GM21619 (cell line): ENCODE data around the gene DEAF1.

Experiments
- ATAC-seq: cut with Tn5 transposase; IDR thresholded peaks from one replicate; pipeline ENCODE4 v1.9.1; 2021; ENCODE audit not compliant: unreplicated experiment

DEAF1 gene

DNA sequence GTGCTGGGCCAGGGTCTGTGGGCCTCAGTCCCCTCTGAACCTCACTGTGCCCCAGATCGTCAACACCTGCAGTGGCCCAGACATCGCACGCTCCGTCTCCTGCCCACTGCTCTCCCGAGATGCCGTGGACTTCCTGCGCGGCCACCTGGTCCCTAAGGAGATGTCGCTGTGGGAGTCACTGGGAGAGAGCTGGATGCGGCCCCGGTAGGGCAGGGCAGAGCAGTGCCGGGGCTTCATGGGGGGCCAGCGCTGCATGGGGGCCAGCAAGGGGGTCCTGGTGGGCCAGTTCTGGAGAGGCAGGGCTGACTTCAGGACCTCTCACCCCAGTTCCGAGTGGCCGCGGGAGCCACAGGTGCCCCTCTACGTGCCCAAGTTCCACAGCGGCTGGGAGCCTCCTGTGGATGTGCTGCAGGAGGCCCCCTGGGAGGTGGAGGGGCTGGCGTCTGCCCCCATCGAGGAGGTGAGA is 27.4 kb upstream of the DEAF1 start:
- ATAC-seq = no peak

DNA sequence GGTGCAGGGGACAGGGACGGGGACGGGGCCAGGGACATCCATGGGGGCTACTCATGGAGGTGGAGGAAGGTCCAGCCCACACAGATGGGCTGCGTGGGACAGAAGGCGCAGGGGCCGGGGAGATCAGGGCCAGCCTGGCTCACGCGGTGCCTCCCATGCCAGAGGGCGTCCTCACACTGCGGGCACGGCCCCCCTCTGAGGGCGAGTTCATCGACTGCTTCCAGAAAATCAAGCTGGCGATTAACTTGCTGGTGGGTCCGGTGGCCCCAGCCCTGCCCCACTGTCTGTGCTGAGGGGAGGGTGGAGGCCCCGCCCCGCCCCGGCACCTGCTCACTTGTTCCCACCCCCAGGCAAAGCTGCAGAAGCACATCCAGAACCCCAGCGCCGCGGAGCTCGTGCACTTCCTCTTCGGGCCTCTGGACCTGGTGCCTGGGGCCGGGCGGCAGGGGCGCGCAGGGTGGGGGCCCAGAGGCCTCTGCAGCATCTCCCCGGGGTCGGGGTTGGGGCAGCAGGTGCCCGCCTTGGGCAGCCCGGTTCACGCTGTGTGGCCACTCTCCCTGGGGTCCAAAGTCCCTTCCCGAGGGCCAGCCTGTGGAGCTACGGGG is 26.8 kb upstream of the DEAF1 start:
- ATAC-seq = no peak

DNA sequence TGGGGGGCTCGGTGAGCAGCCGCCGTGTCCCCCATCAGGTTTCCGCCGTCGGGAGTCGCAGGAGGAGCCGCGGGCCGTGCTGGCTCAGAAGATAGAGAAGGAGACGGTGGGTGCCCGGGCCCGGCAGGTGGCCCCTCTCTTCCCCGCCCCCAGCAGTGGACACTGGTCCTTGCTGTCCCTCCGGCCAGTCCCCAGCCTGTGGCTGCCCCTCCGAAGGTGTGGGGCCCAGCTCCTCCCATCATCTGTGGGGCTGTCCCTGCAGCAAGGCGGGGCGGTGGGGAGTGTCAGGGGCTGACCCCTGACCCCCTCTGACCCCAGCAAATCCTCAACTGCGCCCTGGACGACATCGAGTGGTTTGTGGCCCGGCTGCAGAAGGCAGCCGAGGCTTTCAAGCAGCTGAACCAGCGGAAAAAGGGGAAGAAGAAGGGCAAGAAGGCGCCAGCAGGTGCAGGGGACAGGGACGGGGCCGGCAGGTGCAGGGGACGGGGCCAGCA is 26.3 kb upstream of the DEAF1 start:
- ATAC-seq = no peak

DNA sequence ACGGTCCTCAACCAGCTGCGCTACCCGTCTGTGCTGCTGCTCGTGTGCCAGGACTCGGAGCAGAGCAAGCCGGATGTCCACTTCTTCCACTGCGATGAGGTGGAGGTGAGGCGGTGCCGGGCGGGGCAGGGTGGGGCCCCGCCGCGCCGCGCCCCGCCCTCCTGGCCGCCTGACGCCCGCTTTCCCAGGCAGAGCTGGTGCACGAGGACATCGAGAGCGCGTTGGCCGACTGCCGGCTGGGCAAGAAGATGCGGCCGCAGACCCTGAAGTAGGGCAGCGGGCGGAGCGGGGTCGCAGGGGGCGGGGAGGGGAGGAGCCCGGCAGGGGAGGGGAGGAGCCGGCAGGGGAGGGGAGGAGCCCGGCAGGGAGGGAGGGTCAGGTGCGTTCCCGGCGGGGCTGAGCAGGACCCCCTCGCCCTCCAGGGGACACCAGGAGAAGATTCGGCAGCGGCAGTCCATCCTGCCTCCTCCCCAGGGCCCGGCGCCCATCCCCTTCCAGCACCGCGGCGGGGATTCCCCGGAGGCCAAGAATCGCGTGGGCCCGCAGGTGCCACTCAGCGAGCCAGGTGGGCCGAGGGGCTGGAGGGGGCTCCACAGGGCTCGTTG is 25.7 kb upstream of the DEAF1 start:
- no peak for ATAC-seq

DNA sequence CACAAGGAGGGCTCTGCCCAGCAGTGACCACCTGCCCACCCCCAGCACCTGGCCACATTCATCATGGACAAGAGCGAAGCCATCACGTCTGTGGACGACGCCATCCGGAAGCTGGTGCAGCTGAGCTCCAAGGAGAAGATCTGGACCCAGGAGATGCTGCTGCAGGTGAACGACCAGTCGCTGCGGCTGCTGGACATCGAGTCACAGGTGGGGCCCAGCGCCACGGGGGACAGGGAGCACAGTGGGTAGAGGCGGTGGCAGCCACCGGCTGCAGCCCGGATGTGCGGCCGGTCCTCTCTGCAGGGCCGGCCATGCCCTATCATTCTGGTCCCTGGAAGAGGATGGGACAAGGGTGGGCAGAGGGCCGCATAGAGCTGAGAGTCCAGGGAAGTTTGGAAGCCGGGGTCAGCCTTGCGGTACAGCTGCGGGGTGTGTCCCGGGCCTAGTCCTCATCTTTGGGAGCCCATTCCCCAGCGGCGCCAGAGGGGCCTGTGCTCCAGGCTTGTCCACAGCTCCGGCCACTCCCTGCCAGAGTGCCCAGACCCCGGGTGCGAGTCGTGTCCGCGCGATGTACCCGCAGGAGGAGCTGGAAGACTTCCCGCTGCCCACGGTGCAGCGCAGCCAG is 25.1 kb upstream of the DEAF1 start:
- ATAC-seq = no peak

DNA sequence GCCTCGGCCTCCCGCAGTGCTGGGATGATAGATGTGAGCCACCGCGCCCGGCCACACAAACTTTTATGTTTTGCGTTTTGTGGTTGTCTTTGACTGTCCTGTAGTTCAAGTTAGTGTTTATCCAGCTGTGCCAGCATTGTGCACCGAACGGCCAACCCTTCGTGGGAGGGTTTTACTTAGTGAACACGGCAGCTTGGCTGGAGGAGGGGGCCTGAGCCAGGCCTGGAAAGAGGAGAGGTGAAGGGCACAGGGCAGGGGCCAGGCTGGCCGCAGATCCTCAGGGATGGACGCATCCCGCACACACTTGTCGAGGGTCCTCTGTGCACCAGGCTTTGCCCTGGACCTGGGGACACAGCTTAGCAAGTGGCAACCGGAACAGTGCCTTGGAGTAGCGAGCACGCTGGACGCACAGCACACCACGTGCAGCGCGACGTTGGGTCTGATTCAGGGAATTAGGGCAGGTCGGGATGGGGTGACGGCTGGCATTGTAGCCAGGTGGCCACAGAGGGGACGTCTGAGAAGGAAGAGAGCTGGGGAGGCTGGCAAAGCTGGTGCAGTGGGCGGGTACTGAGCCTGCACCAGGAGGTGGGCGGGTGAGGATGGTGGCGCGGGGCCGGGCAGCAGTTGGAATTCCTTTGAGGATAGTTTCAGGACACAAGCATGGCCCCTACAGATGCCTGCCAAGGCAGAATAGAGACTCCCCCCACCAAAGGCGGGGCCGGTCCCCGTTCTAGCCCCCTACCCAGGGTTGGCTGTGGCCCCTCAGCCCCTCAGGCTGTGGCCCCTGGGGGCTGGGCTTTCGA is 24.4 kb upstream of the DEAF1 start:
- no peak for ATAC-seq

DNA sequence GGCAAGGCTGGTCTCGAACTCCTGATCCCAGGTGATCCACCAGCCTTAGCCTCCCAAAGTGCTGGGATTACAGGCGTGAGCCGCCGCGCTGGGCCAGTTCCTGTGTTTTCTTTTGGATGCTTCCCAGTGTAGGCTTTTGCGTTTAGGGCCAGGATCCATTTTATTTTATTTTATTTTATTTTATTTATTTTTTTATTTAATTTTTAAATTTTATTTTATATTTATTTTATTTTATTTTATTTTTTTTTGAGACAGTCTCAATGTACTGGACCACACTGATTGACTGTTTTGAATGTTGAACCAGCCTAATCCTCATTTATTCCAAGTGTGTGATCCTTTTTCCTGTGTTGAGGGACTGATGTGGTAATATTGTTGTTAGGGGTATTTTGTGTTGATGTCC is 19.4 kb upstream of the DEAF1 start:
- no peak for ATAC-seq

DNA sequence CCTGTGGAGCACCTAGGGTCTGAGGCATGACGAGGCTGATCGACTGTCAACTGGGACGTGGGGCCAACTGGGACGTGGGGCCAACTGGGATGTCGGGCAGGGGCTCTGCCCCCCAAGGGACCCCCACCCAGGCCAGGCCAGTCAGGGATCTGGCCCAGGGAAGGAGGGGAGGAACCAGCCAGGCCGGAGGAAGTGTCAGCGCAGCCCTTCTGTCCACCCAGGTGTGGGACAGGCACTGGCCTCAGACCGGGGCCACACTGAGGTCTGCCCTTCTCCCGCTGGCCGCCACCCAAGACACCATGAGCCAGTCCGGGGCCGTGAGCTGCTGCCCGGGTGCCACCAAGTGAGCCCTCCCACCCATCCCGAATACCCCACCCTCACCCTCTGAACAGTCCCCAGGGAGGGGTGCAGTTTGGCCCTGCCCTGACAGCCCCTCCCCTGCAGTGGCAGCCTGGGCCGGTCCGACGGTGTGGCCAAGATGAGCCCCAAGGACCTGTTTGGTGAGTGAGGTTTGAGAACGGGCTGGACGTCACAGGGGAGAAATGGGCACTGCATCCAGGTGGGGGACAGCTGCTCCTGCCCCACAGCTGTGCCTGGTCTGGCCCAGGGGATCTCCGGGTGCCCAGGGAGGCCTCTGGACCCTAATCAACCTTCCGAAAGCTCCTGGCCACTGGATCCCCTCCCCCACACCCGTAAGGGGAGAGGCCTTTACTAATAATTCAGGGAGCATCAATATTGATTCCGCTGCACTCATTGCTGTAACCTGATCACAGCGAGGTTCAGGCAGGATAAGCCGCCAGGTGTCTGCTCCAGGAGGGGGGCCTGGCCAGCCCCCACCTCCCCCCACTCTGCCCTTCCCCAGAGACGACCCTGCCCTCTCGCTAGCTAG is 14.3 kb upstream of the DEAF1 start:
- no peak for ATAC-seq

DNA sequence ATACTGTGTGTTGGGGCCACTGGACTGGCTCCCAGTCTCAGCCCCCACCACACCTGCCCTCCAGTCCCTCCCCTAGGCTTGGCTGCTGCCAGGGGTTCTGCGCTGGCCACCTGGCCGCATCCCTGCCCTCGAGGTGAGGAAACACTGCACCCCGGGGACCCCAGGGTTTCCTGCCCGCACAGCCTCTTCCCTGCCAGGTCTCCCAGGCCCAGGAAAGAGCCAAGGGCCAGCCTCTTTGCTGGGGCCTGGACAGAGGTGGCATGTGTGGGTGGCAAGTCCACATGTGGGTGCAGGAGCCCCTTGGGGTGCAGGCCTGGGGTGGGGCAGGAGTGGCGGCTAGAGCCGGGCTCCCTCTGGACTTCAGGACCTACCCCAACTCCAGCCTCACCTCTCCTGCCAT is 13.5 kb upstream of the DEAF1 start:
- no peak for ATAC-seq

DNA sequence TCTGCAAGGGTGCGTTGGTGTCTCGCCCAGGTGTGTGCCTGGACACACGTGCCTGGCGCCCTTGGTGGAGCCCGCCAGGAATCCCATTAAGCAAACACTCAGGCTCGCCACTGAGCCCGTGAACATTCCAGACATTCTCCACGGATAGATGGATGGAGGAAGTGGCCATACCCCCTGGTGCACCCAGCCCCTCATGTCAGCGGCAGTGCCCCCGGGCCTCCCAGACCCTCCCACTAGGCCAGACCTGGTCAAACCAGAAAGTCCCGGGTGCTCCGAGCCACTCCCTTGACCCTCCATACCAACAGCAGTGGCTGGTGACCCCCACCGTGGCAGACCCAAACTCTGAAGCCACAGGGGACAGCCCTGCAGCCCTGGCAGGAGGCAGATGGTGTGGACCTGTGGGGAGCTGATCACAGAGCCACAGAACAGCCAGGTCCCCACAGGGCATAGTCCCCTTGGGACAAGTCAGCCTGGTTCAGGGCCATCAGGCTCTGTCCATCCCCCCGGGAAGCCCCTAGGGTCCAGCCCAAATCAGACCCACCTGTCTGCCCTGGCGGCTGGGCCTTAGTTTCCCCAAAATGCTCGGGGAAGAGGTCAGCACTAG is 12.9 kb upstream of the DEAF1 start:
- no peak for ATAC-seq

DNA sequence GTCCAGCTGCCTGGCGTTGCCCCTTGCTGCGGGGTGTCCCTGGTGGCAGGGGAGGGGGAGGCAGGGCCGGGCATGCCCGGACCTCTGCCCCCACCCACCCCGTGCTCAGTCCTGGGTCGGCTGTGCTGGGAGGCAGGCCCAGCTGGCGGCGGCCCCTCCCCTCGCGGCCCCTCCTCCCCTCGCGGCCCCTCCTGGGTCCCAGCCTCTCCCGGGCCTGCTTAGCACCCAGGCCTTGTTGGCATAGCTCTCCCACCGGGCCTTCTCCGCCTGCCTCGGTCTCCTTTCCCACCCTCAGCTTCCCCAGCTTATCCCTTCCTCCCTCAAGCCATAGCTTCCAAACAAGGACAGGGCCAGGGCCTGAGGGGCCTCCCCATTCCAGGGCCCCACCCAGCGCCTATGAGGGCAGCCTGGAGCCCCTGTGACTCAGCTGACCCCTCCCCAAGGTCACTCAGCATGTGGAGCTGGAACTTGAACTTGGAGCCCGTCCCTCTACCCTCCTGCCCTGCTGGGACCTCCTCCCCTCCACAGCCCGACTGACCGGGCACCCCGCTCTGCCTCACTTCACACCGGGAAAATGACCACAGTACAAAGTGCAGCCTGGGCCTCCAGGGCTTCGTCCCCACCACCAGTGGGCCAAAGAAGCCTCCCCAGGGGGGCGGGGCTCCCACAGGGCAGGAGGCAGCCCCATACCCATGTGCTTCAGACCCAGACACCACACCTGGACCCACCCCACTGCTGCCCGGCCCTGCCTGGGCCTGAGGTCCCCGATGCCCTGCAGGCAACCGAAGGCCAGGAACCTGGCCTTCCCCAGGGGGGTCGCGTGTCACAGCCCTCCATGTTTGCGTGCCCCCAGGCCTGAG is 12.2 kb upstream of the DEAF1 start:
- no peak for ATAC-seq

DNA sequence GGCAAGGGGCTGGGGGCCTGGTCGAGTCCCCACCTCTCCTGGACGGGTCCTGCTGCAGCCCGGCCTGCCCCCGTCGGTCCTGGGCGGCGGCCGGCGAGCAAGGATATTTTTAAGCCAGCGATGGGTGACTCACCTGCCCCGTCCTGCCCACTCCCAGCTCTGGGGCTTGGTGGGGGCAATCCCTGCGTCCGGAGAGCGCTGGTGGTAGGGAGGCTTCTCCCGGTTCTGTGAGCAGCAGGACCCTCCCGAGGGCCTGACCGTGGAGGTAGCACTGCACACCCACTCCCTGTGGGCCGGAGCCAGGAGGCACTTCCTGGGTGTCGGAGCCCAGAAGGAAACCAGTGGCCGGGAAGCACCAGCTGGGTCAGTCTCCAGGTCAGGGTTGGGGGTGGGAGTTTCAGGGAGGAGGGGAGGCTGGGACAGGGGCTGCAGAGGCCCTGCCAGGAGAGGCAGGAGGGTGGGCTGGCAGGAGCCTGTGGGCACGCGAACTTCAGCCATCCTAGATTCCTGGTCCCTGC is 11.5 kb upstream of the DEAF1 start:
- no peak for ATAC-seq

DNA sequence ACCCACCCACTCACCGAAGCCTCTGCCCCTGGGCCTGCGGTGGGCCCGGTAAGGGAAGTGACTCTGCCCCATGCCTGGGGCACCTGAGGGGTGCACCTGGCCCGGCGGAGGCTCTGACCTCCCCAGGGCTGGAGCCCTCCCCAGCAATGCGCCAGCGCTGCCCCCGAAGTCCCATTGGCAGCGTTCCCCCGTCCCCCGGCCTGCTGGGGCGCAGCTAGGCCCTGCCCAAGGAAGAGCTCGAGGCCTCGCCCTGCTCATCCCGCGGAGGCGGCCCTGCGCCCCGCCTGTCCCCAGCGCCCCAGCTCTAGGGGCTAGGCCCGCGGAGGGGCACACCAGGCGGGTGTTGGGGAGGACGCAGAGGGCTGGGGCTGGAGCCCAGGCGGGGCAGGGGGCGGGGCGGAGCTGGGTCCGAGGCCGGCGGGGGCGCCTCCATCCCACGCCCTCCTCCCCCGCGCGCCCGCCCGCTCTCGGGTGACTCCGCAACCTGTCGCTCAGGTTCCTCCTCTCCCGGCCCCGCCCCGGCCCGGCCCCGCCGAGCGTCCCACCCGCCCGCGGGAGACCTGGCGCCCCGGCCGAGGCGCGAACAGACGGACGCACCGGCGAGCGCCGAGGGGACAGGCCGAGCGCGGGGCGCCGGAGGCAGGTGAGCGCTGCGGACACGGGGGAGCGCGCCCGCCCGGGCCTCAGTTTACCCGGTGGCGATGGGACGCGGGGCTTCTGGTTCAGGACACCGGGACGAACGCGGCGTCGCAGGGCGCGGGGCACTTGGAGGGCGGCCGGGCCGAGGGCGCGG is 10.8 kb upstream of the DEAF1 start, which contains the start of gene EPS8L2:
EPS8L2 (plus strand) TSS at position 586 of the 793 bp plus-strand sequence. CDS start 3,177 bp downstream, outside the sequence.
- ATAC-seq = no peak

DNA sequence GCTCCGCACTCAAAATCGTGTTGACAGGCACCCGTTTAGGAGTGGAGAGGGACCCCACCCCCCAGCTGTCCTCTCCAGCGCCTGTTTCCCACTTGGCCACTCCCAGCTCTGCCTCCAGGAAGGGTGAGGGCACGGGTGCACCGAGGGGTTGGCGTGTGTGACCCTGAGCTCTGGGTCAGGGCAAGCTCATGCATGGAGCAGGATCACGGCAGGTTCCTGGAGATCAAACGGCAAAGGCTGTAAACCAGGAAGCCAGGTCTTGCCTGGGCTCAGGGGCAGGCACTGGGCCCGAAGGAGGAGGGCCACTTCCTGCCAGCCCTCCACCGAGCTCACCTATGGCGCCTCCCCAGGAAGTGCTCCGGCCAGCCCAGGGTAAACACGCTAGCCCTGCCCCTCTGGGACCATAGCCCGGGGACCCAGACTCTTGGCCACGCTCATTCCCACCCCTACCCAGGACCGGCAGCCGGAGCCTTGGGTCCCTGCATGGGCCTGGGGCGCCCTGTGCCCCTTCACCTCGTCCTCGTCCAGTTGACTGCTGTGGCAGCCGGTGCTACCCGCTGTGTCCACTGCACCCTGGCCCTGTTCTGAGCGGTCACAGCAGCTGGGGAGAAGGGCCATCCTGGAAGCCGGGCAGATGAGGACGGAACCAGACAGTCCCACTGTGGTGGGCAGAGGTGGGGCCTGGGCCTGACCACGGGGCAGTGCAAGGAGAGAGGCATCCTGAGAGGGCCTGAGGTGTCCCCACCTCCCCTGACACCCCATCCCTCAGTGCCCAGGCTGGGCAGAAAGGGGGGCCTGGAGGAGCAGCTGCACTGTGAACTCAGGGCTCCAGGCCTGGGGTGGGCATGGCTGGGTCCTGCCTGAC is 10.0 kb upstream of the DEAF1 start:
- ATAC-seq = no peak

DNA sequence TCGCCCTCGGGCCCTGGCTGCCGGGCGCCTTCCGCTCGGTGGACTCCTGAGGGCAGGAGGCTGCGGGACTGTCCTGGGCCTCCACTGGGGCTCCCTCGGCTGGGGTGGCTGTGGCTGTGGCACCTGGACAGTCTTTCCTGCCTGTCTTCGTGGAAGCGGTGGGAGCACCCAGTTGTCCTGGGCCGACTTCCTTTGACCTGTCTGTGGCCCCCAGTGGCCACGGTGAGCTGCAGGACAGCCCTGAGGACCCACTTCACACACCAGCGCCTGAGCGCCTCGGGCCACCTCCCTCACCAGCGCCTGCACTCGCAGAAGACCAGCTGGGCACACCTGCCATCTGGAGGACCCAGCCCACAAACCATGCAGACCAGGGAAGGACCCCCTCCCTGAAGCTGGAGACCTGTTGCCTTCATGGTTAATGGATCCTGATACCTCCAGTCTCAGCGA is 9.2 kb upstream of the DEAF1 start:
- ATAC-seq = no peak

DNA sequence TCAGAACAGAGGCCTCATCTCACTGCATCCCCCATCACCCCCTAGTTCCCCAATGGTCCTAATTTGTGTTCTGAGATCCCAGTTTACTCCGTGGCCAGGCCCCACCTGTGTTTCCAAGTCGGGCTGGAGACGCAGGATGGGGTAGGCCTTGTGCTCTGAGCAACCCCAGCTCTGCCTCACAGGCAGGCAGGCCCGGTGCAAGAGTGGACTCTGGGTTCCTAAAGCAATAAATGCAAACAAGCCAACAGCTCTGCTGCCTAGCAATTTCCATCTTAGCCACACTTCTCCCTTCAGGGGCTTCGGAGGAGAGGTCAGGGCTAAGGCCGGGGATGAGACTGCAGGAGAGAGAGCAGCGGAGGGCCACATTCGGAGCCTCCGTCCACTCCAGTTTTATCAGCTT is 8.5 kb upstream of the DEAF1 start:
- ATAC-seq = no peak
